Fibroblast of pulmonary artery (primary cell): ENCODE data around the gene DEPP1.
"Not testable (repeated sequence)": the region's sequence is repeated elsewhere in the genome, so short reads cannot be mapped to it uniquely, and the experiment has no call there.

Source experiments
- DNase-seq: peaks from one replicate; pipeline ENCODE4 v3.0.0-alpha.2; 2010; ENCODE audit warnings: low read depth
- H3K4me3 ChIP-seq: replicated peaks from 2 replicates; pipeline ENCODE4 v1.5.1; 2011; ENCODE audit warnings: low read depth, mild to moderate bottlenecking, control low read depth, low read length, moderate library complexity
- CTCF ChIP-seq: IDR thresholded peaks from 2 replicates; pipeline ENCODE4 v1.5.1; 2011; ENCODE audit warnings: mild to moderate bottlenecking, control low read depth, low read length, inconsistent platforms; ENCODE audit errors: missing control alignments

Gene DEPP1

GRCh38 chr10:44978570-44979280, at the start of gene DEPP1:
DEPP1 (minus strand) TSS chr10:44978809; CDS start chr10:44978030, 779 bp downstream.
- peak within 1 kb of the TSS; percentile 62 for H3K4me3 ChIP-seq
- TF ChIP-seq CTCF = peak; percentile 7
- DNase-seq = peak; percentile 95

- no peak overlapping the region for H3K4me3 ChIP-seq
- no peak for TF ChIP-seq CTCF
- no peak for DNase-seq
These were observed 44.8 kb upstream of the DEPP1 start for GRCh38 chr10:45023426-45023825.

GRCh38 chr10:45015590-45015989, 37.0 kb upstream of the DEPP1 start:
- no peak for TF ChIP-seq CTCF
- H3K4me3 ChIP-seq = no peak overlapping the region
- DNase-seq = no peak

- H3K4me3 ChIP-seq, DNase-seq: not testable (repeated sequence)
These were observed 35.9 kb upstream of the DEPP1 start for GRCh38 chr10:45014557-45014956.

GRCh38 chr10:45008524-45009161, 30.0 kb upstream of the DEPP1 start:
- no peak overlapping the region for H3K4me3 ChIP-seq
- peak; percentile 94 for DNase-seq
- peak; percentile 82 for TF ChIP-seq CTCF

- DNase-seq = no peak
- no peak overlapping the region for H3K4me3 ChIP-seq
- no peak for TF ChIP-seq CTCF
These were observed 27.8 kb upstream of the DEPP1 start for GRCh38 chr10:45006276-45007030.

GRCh38 chr10:45005284-45005683, 26.7 kb upstream of the DEPP1 start:
- no peak overlapping the region for H3K4me3 ChIP-seq
- no peak for DNase-seq
- no peak for TF ChIP-seq CTCF
